ENCODE measurements around the gene DPP4. TPM values are rescaled to one million over a fixed set of nuclear protein-coding genes. Genes with fewer than 3 reads are reported as not detected.

DPP4 gene
- polyA plus RNA-seq, 3 donors = 0.46 TPM; not detected in 2

DNA sequence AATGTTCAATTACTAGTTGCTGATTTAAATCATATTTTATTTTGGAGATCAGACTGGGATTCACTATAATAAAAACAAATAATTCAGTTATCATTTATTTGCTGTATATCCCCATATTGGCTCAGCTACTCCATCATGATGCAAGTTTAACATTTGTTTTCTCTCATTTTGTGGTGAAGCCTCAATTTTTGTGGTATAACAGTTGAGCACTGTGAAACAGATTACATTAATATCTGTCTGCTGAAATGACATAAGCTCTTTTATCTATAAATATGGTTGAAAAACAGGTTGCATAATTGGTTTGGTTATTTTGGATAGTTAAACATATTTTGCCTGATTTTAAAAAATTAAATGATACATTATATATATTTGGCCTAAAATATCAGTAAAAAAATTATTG lies 67.7 kb downstream of the DPP4 start:
- intact Hi-C loops (cut with micrococcal nuclease) = no loop called here
- Histone ChIP-seq H3K79me2 (ENCODE audit: insufficient read depth, low read length) (no peaks in the 10 kb centered on the region), H3K9me3 (replicated peaks in 1 of 2; ENCODE audit: control insufficient read depth in 1 of 2, insufficient read depth in 1 of 2, low read length in 2 of 2) (no peaks in the 10 kb centered on the region), H3K27me3 (ENCODE audit: control insufficient read depth in 2 of 2, insufficient read depth in 2 of 2, low read length in 2 of 2) (no peaks in the 10 kb centered on the region), H3K4me1 (ENCODE audit: control insufficient read depth in 1 of 2, insufficient read depth in 2 of 2, low read length in 2 of 2) (peaks cover 12 to 15% of the 10 kb centered on the region in 2 donors), H3K9ac (ENCODE audit: insufficient read depth, low read length, poor library complexity, severe bottlenecking) (no peak overlapping the region), H3K4me3 (replicated peaks in 1 of 3; ENCODE audit: low read depth in 2 of 3, low read length in 3 of 3) (no peak overlapping the region), H2AFZ (ENCODE audit: insufficient read depth, low read depth, low read length, poor library complexity, severe bottlenecking) (no peak overlapping the region), H3K4me2 (replicated peaks; ENCODE audit: extremely low read depth, low read length, poor library complexity, severe bottlenecking) (no peak overlapping the region), H4K20me1 (ENCODE audit: insufficient read depth, low read length) (no peaks in the 10 kb centered on the region), H3K27ac (ENCODE audit: low read depth in 1 of 2, low read length in 2 of 2) (no peak overlapping the region), H3K36me3 (replicated peaks in 1 of 2; ENCODE audit: control insufficient read depth in 1 of 2, insufficient read depth in 2 of 2, low read length in 2 of 2) (no peaks in the 10 kb centered on the region)
- DNase-seq = no peak
- H3K27ac Mint-ChIP-seq = no peak overlapping the region
- H3K27me3 Mint-ChIP-seq (ENCODE audit: low read depth in 3 of 3) = no peaks in the 10 kb centered on the region
- TF ChIP-seq, protein P1, sequence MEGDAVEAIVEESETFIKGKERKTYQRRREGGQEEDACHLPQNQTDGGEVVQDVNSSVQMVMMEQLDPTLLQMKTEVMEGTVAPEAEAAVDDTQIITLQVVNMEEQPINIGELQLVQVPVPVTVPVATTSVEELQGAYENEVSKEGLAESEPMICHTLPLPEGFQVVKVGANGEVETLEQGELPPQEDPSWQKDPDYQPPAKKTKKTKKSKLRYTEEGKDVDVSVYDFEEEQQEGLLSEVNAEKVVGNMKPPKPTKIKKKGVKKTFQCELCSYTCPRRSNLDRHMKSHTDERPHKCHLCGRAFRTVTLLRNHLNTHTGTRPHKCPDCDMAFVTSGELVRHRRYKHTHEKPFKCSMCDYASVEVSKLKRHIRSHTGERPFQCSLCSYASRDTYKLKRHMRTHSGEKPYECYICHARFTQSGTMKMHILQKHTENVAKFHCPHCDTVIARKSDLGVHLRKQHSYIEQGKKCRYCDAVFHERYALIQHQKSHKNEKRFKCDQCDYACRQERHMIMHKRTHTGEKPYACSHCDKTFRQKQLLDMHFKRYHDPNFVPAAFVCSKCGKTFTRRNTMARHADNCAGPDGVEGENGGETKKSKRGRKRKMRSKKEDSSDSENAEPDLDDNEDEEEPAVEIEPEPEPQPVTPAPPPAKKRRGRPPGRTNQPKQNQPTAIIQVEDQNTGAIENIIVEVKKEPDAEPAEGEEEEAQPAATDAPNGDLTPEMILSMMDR (IDR thresholded peaks at IDR 0.05) = no peak
- H3K9me3 Mint-ChIP-seq = no peaks in the 10 kb centered on the region
- H3K36me3 Mint-ChIP-seq = no peaks in the 10 kb centered on the region
- peaks cover 21% of the 10 kb centered on the region for H3K4me1 Mint-ChIP-seq
- H3K4me3 Mint-ChIP-seq = no peak overlapping the region

DNA sequence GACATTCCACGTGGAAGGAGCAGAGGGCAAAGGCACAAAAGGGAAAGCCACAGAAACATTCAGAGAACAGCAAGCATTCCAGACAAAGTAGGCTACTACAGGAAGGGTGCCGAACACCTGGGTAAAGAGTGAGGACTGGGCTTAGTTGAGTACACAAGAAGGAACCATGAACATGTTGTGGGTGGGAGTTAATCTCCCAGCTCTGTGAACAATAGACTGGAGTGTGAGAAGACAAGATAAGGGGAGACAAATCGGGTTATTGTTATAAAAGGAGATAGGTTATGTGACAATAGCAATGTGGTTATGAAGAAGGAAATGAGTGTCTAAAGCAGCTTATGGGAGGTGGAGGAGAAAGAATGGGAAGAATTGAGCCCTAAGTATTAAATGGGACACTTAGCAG lies 70.0 kb downstream of the DPP4 start:
- no peak overlapping the region for H3K4me2 ChIP-seq (replicated peaks; ENCODE audit: extremely low read depth, low read length, poor library complexity, severe bottlenecking)
- H3K9ac ChIP-seq (ENCODE audit: insufficient read depth, low read length, poor library complexity, severe bottlenecking) = no peak overlapping the region
- 73% methylated on average over 3 of the region's 3 CpGs for WGBS (ENCODE audit: insufficient coverage)
- H3K4me3 ChIP-seq (replicated peaks in 1 of 3; ENCODE audit: low read depth in 2 of 3, low read length in 3 of 3) = no peak overlapping the region
- Mint-ChIP-seq H3K27me3 (ENCODE audit: low read depth in 3 of 3) (peaks cover 0 to 3% (median 0%) of the 10 kb centered on the region in 3 donors), H3K36me3 (no peaks in the 10 kb centered on the region), H3K4me3 (no peak overlapping the region), H3K27ac (no peak overlapping the region), H3K9me3 (no peaks in the 10 kb centered on the region), H3K4me1 (peaks cover 18% of the 10 kb centered on the region)
- TF ChIP-seq, protein P1 (IDR thresholded peaks at IDR 0.05) = no peak
- no peak overlapping the region for H3K27ac ChIP-seq (ENCODE audit: low read depth in 1 of 2, low read length in 2 of 2)
- intact Hi-C loops (cut with micrococcal nuclease) = no loop called here
- no peaks in the 10 kb centered on the region for H3K36me3 ChIP-seq (replicated peaks in 1 of 2; ENCODE audit: control insufficient read depth in 1 of 2, insufficient read depth in 2 of 2, low read length in 2 of 2)
- no peaks in the 10 kb centered on the region for H3K79me2 ChIP-seq (ENCODE audit: insufficient read depth, low read length)
- H2AFZ ChIP-seq (ENCODE audit: insufficient read depth, low read depth, low read length, poor library complexity, severe bottlenecking) = no peak overlapping the region
- no peaks in the 10 kb centered on the region for H3K9me3 ChIP-seq (replicated peaks in 1 of 2; ENCODE audit: control insufficient read depth in 1 of 2, insufficient read depth in 1 of 2, low read length in 2 of 2)
- DNase-seq = no peak
- peaks cover 0 to 7% of the 10 kb centered on the region in 2 donors for H3K4me1 ChIP-seq (ENCODE audit: control insufficient read depth in 1 of 2, insufficient read depth in 2 of 2, low read length in 2 of 2)
- no peaks in the 10 kb centered on the region for H3K27me3 ChIP-seq (ENCODE audit: control insufficient read depth in 2 of 2, insufficient read depth in 2 of 2, low read length in 2 of 2)
- H4K20me1 ChIP-seq (ENCODE audit: insufficient read depth, low read length) = no peaks in the 10 kb centered on the region

Measured in CD14-positive monocyte (primary cell).